GM12878 (cell line): ENCODE results near the gene LENG1. TPM values are rescaled to one million over a fixed set of nuclear protein-coding genes. Genes with fewer than 3 reads are reported as not detected.

Experiments used
- ATAC-seq: fragments of 200-7000 bp; cut with Tn5 transposase; 3 replicates; pipeline ENCODE4 v1.9.1; 2020; ENCODE audit warnings: mild to moderate bottlenecking, moderate library complexity
- BruUV-seq: library from RNA; stranded (reverse); fragments of 400-500 nt; replicated peaks from 2 replicates; lab custom pipeline; 2021; lab: Mats Ljungman, UMichigan
- CTCF ChIA-PET: fragments of 300-600 bp; sonication (Branson Sonifier 250); formaldehyde crosslinking; extraction: SDS; loops from one replicate; lab custom pipeline; 2021; ENCODE audit warnings: inconsistent platforms; lab: Yijun Ruan, JAX
- POLR2A ChIA-PET: fragments of 350-600 bp; formaldehyde crosslinking; extraction: SDS; loops from one replicate; lab custom pipeline; 2021; ENCODE audit warnings: inconsistent platforms; lab: Charles Lee
- RAD21 ChIA-PET: fragments of 300-600 bp; sonication (Branson Sonifier 250); formaldehyde crosslinking; loops from one replicate; lab custom pipeline; 2023; ENCODE audit warnings: antibody characterized with exemption; ENCODE audit not compliant: unreplicated experiment; lab: Charles Lee
- SMC1A ChIA-PET: fragments of 300-600 bp; sonication (Branson Sonifier 250); formaldehyde crosslinking; loops from one replicate; lab custom pipeline; 2023; ENCODE audit not compliant: unreplicated experiment, uncharacterized antibody; lab: Charles Lee
- DNase-seq: peaks from one replicate; pipeline ENCODE4 v3.0.0-alpha.2; 2011; ENCODE audit warnings: low read depth, low spot score
- FAIRE-seq: peaks from 3 replicates; lab custom pipeline; 2011; peaks lifted over from hg19 to GRCh38; lab: Jason Lieb, UNC
- H2AFZ ChIP-seq: 2 replicates; pipeline ENCODE4 v1.6.0; 2011; ENCODE audit warnings: low read depth, low read length, control low read depth; ENCODE audit not compliant: control insufficient read depth
- H3K27ac ChIP-seq: 2 replicates; pipeline ENCODE4 v1.5.1; 2011; ENCODE audit warnings: control low read depth; ENCODE audit not compliant: control insufficient read depth, insufficient read depth
- H3K27me3 ChIP-seq, 2 experiments: replicated peaks in 1 of 2; 2 replicates each; pipeline versions ENCODE4 v1.6.0 to v1.6.1; 2011; ENCODE audit warnings: low read length in 1 of 2; ENCODE audit not compliant: control insufficient read depth in 2 of 2, insufficient read depth in 2 of 2
- H3K36me3 ChIP-seq, 2 experiments: 2 replicates each; pipeline ENCODE4 v1.5.1; 2011; ENCODE audit warnings: low read length in 1 of 2; ENCODE audit not compliant: control insufficient read depth in 2 of 2, insufficient read depth in 2 of 2
- H3K4me1 ChIP-seq: 2 replicates; pipeline ENCODE4 v1.6.1; 2011; ENCODE audit warnings: mild to moderate bottlenecking, low read length, moderate library complexity, mixed read lengths; ENCODE audit not compliant: control insufficient read depth, insufficient read depth
- H3K4me2 ChIP-seq: 2 replicates; pipeline ENCODE4 v1.6.0; 2011; ENCODE audit warnings: control low read depth; ENCODE audit not compliant: control insufficient read depth, insufficient read depth
- H3K4me3 ChIP-seq: fragments of 200-600 bp; sonication (generic); 2 replicates; pipeline ENCODE4 v1.5.1; 2016
- H3K79me2 ChIP-seq: 2 replicates; pipeline ENCODE4 v1.6.0; 2011; ENCODE audit warnings: low read length; ENCODE audit not compliant: control insufficient read depth, insufficient read depth
- H3K9ac ChIP-seq: 2 replicates; pipeline ENCODE4 v1.8.0; 2011; ENCODE audit warnings: low read length, control low read depth, mixed read lengths; ENCODE audit not compliant: control insufficient read depth, insufficient read depth
- H3K9me3 ChIP-seq: replicated peaks from 3 replicates; pipeline ENCODE4 v1.5.1; 2011; ENCODE audit warnings: mild to moderate bottlenecking, low read length; ENCODE audit not compliant: control insufficient read depth, insufficient read depth
- H4K20me1 ChIP-seq: 2 replicates; pipeline ENCODE4 v1.6.0; 2011; ENCODE audit not compliant: control insufficient read depth, insufficient read depth
- ATF3 ChIP-seq: IDR thresholded peaks from 2 replicates; pipeline ENCODE4 v1.6.1; 2011; ENCODE audit warnings: low read depth, mild to moderate bottlenecking, low read length, moderate library complexity, borderline replicate concordance; ENCODE audit errors: extremely low read depth
- CREM ChIP-seq: IDR thresholded peaks from 2 replicates; pipeline ENCODE4 v1.6.1; 2014; ENCODE audit warnings: antibody characterized with exemption, low read depth
- HCFC1 ChIP-seq: fragments of 150-350 bp; IDR thresholded peaks from 2 replicates; pipeline ENCODE4 v1.6.1; 2014; ENCODE audit warnings: low read length
- IKZF1 ChIP-seq: fragments of 450-650 bp; conservative IDR thresholded peaks from 2 replicates; pipeline ENCODE4 v1.6.1; 2017; ENCODE audit warnings: antibody characterized with exemption, mild to moderate bottlenecking
- MEF2A ChIP-seq: IDR thresholded peaks from 2 replicates; pipeline ENCODE4 v1.6.1; 2011; ENCODE audit warnings: low read depth, mild to moderate bottlenecking, low read length, moderate library complexity; ENCODE audit not compliant: insufficient read depth
- NR2C1 ChIP-seq: fragments of 450-650 bp; IDR thresholded peaks from 2 replicates; pipeline ENCODE4 v1.6.1; 2017; ENCODE audit warnings: antibody characterized with exemption, mild to moderate bottlenecking, moderate library complexity
- PAX8 ChIP-seq: fragments of 450-650 bp; IDR thresholded peaks from 2 replicates; pipeline ENCODE4 v1.6.1; 2017; ENCODE audit warnings: mild to moderate bottlenecking, moderate library complexity
- SIX5 ChIP-seq: IDR thresholded peaks from 2 replicates; pipeline ENCODE4 v1.6.1; 2011; ENCODE audit warnings: mild to moderate bottlenecking, low read depth, low read length, moderate library complexity; ENCODE audit not compliant: severe bottlenecking
- TARDBP ChIP-seq: IDR thresholded peaks from 2 replicates; pipeline ENCODE4 v1.6.1; 2016; ENCODE audit warnings: borderline replicate concordance
- YY1 ChIP-seq: IDR thresholded peaks from 2 replicates; pipeline ENCODE4 v1.6.1; 2011; ENCODE audit warnings: low read depth, mild to moderate bottlenecking, low read length
- ZBTB4 ChIP-seq: fragments of 450-650 bp; formaldehyde crosslinking; IDR thresholded peaks from 2 replicates; pipeline ENCODE4 v1.4.0; 2022; ENCODE audit warnings: mild to moderate bottlenecking, moderate library complexity
- WGBS: methylation state at CpG from one replicate; pipeline ENCODE4 v1.1.6; 2016; ENCODE audit warnings: low lambda C conversion rate; ENCODE audit not compliant: insufficient replicate concordance, insufficient coverage; ENCODE audit errors: missing lambda C conversion rate; 5-methylcytosine and 5-hydroxymethylcytosine counted together
- in situ Hi-C: fragments of 300-500 bp; cut with MboI; formaldehyde crosslinking; loops from 9 replicates; pipeline ENCODE4 v1.14.3; 2018; ENCODE audit warnings: mixed read lengths
- intact Hi-C: fragments of 100-400 bp; cut with micrococcal nuclease; formaldehyde crosslinking; loops from one replicate; pipeline ENCODE4 v1.14.2; 2022; ENCODE audit not compliant: unreplicated experiment
- polyA plus RNA-seq, 11 experiments: library from polyadenylated mRNA; depleted of rRNA in 4 of 11; unstranded in 6 of 11; stranded (reverse) in 5 of 11; fragments of >200 nt; fragmentation: Nextera tagmentation in 4 of 11; fragmentation: Illumina TruSeq in 1 of 11; extraction: Ambion mirVana in 4 of 11; extraction: Trizol in 1 of 11; gene quantifications; 1 replicate in 1 of 11; 2 replicates in 10 of 11; pipeline versions ENCODE4 v1.2.1 to v1.2.3, GENCODE V29; 2011 to 2016; ENCODE audit warnings: inconsistent platforms in 2 of 11, missing spikeins in 2 of 11, low read depth in 1 of 11
- total RNA-seq, 4 experiments: library from RNA; depleted of rRNA in 3 of 4; stranded (reverse); fragments of >200 nt in 3 of 4; fragmentation: Illumina TruSeq in 1 of 4; extraction: Trizol in 1 of 4; gene quantifications; 2 replicates each; pipeline versions ENCODE4 v1.2.1 to v1.2.3, GENCODE V29; 2013 to 2021

The LENG1 gene
- total and polyA plus RNA-seq, 10 of the 15 experiments (the other 5 are each of a cell fraction or from before 2014, with no cell fraction given) = 0.21 to 10.8 (median 5.8) TPM

GRCh38 chr19:54178581-54179261 lies 19.2 kb upstream of the LENG1 start:
- Histone ChIP-seq H3K27ac (no peak overlapping the region), H4K20me1 (no peaks in the 10 kb centered on the region), H3K9me3 (no peaks in the 10 kb centered on the region), H3K4me1 (no peaks in the 10 kb centered on the region), H2AFZ (no peak overlapping the region), H3K79me2 (no peaks in the 10 kb centered on the region), H3K36me3 (peaks cover 0 to 3% of the 10 kb centered on the region in 2 experiments; a peak in 1 of 4 replicates), H3K9ac (no peak overlapping the region), H3K27me3 (no peaks in the 10 kb centered on the region), H3K4me2 (no peak overlapping the region), H3K4me3 (no peak overlapping the region)
- ATAC-seq (peak; percentile 90), DNase-seq (no peak), FAIRE-seq (no peak)
- SMC1A ChIA-PET = no interaction called here
- POLR2A ChIA-PET = no interaction called here
- intact Hi-C loops = no loop called here
- WGBS = 76% methylated on average over 23 of the region's 23 CpGs
- in situ Hi-C loops = no loop called here
- CTCF ChIA-PET = interaction anchor here (1.4 kb wide), 1 partner anchor 11 kb away, joined by 3 read pairs; the partner anchor contains the start of gene MBOAT7
- TF ChIP-seq SIX5 (peak; percentile 96), HCFC1 (peak; percentile 95), ZBTB4 (CRISPR knock-in tag) (no peak), MEF2A (no peak), ATF3 (peak; percentile 42; the same call in 1 of the 2 replicates), CREM (peak; percentile 68; the same call in 1 of the 2 replicates), IKZF1 (peak; percentile 67), NR2C1 (0 out of 2 replicates have a peak, but pooled peaks have one; percentile 11), YY1 (0 out of 2 replicates have a peak, but pooled peaks have one; percentile 17), TARDBP (peak; percentile 90), PAX8 (no peak)
- RAD21 ChIA-PET = no interaction called here
- TSS peak; percentile 50 for BruUV-seq
